Sciatic nerve (tissue), 2 donors: ENCODE data around the gene AP1G1. TPM values are rescaled to one million over a fixed set of nuclear protein-coding genes. Genes with fewer than 3 reads are reported as not detected.
A peak's percentile ranks its signal among the peaks of the same experiment; 100 is the strongest.

Source experiments
- ATAC-seq: fragments of 200-7000 bp; cut with Tn5 transposase; one replicate; pipeline ENCODE4 v1.9.1; 2020; ENCODE audit warnings: mild to moderate bottlenecking, moderate library complexity
- DNase-seq: peaks from one replicate; pipeline ENCODE4 v3.0.0-alpha.2; 2020; ENCODE audit warnings: low spot score
- intact Hi-C: fragments of 100-400 bp; cut with DNase I; formaldehyde crosslinking; loops from one replicate; pipeline ENCODE4 v1.14.2; 2022
- total RNA-seq: library from RNA; stranded (reverse); fragmentation: NEBNext Ultra II Directional; extraction: Animal tissue kit (Norgen Biotek cat#: 25700); gene quantifications from one replicate; pipeline ENCODE4 v1.2.1, GENCODE V29; 2021
- donor health status: DM: no; HTN: no; CAD: no.
- donor health status: DM: no; HTN: no; CAD: no.

AP1G1 gene
- total RNA-seq, 1 donor from 2014 or later: 92.1 TPM

DNA sequence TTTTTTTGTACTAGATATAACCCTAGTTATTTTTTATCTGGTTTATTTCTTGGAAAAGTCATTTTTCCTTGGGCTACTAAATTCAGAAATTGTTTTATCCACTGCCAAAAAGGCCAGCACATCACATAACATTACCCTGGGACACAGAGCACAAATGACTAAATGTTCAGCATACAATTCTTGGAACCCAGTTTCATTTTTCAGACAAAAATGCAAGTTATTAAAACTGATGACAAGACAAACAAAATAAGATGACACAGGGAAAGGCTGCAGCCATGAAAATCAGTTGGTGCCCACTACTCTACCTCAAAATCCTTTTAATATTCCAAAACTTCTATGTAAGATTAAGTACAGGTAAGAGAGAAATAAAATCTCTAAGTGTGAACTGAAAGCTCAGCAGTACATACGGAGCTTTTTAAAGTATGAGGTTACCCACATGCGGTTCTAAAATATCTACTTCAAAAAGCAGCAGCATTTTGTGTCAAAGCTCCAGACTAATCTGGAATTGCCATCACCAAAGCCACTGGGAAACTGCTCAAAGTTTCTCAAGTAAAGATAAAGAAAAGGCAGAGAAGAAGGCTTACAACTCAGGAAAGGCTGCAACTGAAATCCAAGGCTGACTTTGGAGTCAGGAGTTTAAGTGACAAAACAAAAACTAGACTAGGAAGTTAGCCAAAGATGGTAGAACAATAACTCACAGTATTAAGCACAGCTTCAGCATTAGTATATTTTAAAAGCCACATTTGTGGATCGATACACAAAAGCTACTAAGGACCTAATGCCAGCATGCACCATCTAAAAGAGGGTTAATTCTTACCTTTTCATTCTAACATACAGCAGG is 41.4 kb downstream of the AP1G1 start:
- intact Hi-C loops: no loop called here
- no peak for ATAC-seq

DNA sequence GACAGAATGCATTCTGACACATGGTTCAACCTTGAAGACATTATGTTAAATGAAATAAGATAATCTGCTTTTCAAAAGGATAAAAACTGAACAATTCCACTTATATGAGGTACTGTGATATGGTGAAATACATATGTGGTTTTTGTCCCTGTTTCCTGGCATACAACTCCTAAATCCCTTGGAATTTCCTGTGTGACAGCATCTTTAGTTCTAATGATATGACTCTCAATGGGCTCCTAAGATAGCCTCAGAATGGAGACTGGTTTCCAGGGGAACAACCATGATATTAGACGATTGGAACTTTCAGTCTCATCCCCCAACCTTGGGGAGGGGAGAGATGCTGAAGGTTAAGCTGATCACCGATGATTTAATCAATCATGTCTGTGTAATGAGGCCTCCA is 46.4 kb downstream of the AP1G1 start:
- ATAC-seq (no peak), DNase-seq (no peak)
- intact Hi-C loops: no loop called here

More for the DNA sequence above, 41.4 kb downstream of the AP1G1 start:
- DNase-seq: no peak

DNA sequence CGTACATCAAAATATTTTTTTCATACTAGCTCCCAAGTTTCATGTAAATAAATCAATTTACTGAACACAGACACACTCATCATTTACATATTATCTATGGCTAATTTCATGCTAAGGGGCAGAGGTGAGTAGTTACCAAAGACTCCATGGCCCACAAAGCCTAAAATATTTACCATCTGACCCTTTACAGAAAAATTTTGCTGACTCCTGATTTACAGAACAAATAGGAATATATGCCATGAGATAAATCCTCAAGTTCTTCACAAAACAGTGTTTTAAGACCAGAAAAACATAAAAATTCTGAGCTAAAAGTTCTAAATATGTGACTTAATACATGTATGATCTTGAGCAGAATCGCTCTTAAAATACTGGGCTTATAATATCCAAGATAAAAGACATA is 47.5 kb downstream of the AP1G1 start:
- intact Hi-C loops: no loop called here
- DNase-seq (no peak), ATAC-seq (no peak)

DNA sequence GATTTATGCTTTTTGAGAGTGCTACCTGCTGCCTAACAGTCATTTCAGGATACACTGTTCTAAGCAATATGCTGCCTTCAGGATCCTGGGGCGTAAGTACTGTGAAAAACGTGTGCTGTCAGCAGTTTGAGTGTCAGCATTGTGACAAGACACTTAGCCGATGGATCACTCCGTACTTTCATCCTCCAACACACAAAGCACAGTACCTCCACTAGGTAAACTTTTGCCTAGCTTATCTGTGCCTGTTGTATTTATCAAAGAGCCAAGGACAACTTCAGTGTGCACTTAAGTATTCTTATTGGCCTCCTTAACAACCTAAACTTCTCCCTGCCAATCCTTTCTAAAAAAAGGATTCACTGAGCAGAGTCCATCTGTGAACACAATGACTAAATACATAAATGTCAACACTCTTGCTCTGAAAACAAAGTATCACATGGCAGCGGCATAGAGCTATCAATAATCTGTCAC is 50.3 kb downstream of the AP1G1 start:
- ATAC-seq (no peak), DNase-seq (no peak)
- intact Hi-C loops: no loop called here

DNA sequence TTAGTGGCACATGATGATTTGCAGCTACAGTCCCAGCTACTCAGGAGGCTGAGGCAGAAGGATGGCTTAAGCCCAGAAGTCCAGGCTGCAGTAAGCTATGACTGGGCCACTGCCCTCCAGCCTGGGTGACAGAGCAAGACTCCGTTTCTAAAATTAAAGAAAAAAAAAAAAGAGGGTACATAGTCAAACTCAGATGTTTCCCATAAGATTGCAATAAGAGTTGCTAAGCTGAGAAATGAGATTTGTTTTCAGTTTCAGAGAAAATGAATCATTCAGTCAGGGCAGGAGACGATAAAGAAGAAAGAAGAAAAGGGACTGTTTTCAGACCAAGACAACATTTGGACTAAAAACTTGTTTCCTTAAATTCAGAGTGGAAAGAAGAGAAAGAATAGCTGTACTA is 54.0 kb downstream of the AP1G1 start:
- DNase-seq (no peak), ATAC-seq (no peak)
- intact Hi-C loops: no loop called here

DNA sequence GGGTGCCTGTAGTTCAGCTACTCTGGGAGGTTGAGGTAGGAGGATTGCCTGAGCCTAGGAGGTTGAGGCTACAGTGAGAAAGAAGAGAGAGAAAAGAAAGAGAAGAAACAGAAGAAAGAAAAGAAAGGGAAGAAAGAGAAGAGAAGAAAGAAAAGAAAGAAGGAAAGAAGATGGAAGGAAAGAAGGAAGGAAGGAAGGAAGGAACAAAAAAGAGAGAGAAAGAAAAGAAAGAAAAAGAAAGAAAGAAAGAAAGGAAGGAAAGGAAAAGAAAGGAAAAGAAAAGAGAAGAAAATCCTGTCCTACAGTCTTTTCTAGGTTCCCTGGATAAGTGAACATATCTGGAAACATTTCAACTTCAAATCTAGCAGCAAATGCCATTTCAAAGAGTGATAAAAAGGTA is 54.5 kb downstream of the AP1G1 start:
- intact Hi-C loops: no loop called here
- DNase-seq (no peak), ATAC-seq (no peak)

DNA sequence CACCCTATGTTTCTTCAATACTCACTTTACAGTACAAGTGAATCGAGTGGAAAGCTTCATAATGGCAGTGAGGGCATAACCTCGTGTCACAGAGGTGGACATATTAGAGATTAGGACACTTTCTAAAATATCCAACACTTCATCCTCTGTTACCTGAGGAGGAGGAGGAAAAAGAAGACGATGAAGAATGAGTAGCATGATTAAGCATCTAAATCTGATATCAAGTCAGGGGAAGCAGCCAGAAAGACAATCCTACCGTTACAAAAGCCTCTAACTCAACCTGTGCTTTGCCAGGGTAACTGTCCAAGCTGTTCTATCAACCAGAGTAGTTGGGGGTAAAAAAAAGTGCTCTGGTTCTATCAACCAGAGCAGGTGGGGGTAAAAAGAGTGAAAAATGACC is 60.4 kb downstream of the AP1G1 start:
- intact Hi-C loops: no loop called here
- no peak for ATAC-seq
- DNase-seq: no peak

DNA sequence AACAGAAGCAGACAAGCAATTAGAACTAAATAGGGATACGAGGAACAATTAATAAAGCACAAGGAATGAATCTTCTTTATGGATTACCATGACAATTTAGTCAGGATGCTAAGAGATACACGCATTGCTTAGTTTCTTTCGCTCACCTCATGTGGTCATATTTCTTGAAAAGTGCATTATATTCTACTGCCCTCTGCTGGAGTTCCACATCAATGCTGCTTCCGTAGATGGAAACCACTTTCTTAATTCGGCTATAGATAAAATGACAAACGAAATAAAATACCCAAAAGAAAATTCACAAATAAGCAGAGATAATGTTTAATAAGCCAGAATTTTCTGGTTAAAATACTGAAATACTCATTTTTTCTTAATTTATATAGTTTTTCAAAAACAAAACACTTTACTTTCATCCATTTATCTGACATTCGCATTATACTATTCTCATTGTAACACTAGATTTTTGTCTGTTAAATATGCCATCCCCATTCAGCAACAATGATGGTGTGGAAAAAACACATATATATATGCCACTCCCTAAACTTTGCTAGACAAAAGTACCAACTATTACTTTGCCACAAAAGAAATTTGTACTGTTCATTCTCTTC is 62.1 kb downstream of the AP1G1 start:
- ATAC-seq (no peak), DNase-seq (no peak)
- intact Hi-C loops: no loop called here

DNA sequence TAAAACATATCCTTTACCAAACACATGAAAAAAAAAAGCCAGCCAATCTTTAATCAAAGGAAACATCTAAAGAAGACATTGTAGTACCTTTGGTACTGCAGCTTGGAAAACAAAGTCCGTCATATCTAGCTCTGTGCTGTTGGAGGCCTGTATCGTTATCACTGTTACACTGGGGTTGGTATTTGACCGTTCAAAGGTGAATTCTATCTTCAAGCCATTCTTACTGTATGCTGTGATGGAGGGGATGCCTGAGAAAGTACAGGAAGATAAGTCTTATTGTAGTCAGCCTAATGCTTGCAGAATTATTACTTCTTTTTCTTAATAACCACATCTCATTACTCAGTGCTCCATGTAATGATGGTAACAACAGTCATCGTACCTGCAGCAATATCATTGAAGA is 69.8 kb downstream of the AP1G1 start:
- no peak for ATAC-seq
- DNase-seq: no peak
- intact Hi-C loops: no loop called here

DNA sequence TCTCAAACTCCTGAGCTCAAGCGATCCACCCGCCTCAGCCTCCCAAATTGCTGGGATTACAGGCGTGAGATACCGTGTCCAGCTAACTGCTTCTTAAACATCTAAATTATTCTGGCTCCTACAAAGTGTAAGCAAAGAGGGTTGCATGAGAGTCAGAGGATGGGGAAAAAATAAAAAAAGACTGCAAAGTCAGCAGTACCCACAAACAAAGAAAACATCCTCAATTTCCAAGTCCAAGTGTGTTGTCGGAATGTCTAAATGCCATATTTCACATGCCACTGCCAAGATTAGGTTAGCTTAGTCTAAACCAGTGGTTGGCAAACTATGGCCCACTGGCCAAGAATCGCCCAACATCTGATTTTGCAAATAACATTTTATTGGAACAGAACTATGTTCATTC is 71.1 kb downstream of the AP1G1 start:
- no peak for DNase-seq
- no peak for ATAC-seq
- intact Hi-C loops: no loop called here

DNA sequence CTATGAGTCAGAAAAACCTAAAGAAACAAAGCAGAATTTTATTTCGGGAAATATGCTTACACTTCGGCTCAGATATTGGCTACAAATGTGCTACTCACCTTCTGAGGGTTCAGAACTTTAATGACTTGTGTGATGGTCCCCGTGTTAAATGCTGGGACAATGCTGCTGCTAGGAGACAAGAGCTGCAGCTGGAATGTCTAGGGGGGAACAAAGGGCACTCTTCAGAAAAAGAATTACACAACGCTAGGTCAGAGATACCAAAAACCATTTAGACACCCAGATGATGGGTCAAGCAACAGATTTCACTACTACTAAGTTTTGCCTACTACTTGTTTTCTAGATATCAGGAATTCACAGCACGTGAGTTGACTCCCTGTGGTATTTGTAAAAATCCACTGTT is 74.1 kb downstream of the AP1G1 start:
- no peak for ATAC-seq
- DNase-seq: no peak
- intact Hi-C loops: no loop called here

DNA sequence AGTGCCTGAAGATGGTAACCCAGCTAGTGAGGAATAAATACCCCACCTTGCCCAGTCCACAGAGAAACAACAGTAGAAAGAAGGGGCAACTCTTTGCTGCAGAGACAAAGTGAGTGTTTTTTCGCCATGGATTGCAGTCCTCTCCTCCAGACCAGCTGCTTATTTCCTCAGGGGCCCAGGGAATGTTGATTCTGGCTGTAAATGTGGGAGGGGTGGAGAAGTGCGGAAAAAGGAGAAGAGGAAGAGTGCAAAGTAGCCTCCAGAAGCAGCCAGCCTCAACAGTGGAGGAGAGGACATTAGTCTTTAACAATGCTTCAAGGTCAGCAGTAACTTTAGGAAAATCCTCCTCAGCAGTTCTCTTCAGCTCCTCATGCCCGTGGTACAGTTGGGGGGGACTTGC is 76.0 kb downstream of the AP1G1 start:
- DNase-seq: no peak
- intact Hi-C loops: no loop called here
- ATAC-seq: peak; percentile 70

DNA sequence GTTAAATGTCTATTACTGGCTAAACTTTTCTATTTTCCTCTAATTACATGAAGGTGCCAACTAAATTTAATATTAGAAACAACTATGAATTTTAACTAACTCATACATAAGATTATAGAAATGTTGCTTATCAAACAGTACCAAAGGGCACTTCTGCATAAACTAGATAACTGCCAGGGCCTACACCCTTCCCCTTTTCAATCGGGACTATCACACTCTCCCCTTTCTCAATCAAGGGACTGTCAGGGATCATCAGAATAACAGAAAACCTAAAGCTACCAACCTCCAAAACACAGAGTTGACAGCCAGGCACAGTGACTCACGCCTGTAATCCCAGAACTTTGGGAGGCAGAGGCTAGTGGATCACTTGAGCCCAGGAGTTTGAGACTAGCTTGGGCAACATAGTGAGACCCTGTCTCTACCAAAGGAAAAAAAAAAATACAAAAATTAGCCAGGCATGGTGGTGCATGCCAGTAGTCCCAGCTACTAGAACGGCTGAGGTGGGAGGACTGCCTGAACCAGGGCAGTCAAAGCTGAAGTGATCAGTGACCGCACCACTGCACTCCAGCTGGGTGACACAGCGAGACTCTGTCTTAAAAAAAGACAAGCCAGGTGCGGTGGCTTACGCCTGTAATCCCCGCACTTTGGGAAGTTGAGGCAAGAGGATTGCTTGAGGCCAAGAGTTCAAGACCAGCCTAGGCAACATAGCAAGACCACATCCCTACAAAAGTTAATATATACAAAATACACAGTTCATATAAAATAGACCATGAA is 80.9 kb downstream of the AP1G1 start:
- DNase-seq (no peak), ATAC-seq (no peak)
- intact Hi-C loops: no loop called here

DNA sequence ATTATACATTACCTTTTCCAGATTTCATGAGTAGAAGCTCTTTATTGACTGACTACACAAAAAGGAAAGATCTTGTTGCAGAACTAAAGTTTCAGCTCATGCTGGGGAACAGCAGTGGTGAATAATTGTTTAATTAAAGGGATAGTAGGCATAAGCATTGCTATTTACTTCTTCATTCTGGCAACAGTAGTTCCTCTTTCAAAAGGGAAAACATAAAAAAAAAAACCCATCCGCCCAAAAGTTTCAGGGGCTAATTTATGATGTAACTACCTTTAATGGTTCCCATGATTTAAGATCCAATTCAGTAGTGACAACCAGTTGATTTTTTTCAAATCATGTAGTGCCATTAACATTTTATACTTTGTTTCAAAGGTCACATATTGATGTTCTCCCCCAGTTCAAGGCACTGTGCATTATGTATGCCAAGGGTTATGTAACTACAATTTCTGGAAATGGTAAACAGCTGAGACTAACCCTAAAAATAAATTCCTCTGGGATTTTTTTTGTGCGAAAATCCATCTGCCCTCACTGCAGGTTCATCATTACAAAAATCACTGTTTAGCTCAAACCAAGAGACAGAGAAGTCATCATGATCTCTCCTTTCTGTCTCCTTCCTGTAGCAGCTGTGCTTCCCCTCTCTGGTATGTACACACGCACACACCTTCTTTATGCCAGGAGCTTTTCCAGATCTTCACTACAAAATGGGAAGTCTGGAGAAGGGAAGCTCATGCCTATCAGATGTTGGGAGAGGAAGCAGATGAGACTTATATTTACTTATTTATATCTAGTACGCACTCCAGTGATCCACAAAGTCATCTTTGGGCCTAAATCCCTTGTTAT is 81.9 kb downstream of the AP1G1 start:
- intact Hi-C loops: no loop called here
- ATAC-seq: peak; percentile 7
- no peak for DNase-seq

DNA sequence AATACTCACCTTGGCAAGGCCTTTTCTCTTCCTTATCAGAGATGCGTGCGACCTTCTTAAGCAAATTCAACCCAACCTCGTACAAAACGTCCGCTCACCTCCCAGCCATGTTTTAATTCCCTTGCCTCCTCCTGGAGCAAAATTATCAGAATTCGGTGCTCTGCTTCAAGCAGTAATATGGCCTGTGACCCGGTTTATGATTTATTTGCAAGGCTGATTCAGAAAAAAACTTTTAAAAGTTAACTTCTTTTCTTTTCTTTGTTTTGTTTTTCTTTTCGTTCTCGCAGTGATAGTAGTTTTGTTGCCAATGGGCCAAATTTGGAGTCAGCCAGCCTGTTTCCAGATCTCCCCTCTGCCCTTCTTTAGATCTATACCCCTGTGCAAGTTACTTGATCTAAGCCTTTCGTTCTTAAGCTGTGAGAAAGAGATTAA is 84.3 kb downstream of the AP1G1 start, which contains the start of gene PHLPP2:
TSS of gene PHLPP2 (minus strand) at position 382 of the 432 bp plus-strand sequence. CDS start 9,906 bp downstream, outside the sequence.
- intact Hi-C loops: no loop called here
- DNase-seq (no peak), ATAC-seq (no peak)

DNA sequence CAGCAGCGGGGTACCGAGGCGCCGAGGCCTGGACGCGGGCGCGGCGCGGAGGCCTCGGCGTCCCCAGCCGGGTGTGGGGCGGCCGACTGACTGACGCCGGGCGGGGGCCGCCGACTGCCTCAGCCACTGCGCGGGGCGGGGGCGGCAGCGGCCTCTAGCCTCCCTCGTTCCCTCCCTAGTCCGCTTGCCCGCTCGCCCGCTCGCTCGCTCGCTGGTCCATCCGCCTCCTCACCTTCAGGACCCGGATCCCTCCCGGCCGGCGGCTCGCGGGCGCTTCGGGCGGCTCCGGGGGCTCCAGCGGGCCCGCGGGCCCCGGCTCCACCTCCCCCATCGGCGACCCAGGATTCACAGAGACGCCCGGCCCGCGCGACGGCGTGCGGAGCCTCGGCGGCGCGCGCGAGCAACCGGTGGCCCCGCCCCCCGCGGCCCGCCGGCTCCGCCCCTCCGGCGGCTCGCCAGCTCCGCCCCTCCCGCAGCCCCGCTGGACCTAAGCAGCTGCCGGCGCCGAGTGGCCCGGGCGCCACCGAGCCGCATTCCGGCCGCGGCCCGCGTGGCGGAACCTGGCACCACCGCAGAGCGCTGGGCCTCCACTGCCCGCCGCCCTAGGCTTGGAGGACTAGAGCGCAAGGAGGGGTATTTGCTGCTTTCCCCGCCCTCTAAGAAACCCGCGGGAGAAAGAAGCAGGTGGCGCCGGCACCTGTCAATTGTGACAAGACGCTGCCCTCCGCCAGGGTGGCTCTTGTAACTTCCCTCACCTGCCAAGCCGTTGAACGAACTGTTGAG is 84.9 kb downstream of the AP1G1 start:
- intact Hi-C loops: no loop called here
- DNase-seq (peak; percentile 85), ATAC-seq (peak; percentile 88)

DNA sequence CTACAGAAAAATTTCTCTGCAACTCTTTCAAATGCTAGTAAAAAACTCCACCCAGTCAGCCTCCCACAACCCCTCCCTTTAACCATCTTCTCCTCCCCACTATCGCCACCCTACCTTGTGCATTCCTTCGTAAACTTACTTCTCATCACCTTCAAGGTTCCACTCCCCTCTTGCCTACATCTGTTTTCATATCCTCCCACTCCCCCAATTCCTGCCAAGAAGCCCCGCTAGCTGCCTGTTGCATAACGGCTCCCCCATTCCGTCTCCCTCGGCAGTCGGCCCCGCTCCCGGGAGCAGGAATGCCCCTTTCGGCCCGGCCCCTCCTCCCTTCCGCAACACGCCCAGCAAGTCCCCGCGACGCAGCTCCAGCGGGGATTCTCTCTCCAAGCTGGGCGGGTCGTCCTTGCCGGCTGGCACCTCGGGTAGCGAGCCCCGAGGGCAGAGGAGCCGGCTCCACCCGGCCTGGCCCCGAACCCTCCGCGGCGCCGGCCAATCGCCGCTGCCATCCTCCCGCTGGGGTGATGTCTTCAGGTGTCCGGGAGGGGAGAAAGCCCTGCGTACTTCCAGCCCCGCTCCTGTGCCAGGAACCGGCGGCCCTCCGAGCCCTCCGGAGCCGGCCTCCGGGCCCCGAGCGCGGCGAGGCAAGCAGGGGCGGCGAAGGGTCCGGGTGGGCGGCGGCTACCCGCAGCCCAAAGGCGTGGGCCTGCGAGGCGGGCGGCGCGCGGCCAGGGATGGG is 85.7 kb downstream of the AP1G1 start:
- intact Hi-C loops: no loop called here
- peak; percentile 77 for DNase-seq
- peak; percentile 71 for ATAC-seq
